ENCODE results near the gene CLDN5.

CLDN5 gene, protein sequence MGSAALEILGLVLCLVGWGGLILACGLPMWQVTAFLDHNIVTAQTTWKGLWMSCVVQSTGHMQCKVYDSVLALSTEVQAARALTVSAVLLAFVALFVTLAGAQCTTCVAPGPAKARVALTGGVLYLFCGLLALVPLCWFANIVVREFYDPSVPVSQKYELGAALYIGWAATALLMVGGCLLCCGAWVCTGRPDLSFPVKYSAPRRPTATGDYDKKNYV

DNA sequence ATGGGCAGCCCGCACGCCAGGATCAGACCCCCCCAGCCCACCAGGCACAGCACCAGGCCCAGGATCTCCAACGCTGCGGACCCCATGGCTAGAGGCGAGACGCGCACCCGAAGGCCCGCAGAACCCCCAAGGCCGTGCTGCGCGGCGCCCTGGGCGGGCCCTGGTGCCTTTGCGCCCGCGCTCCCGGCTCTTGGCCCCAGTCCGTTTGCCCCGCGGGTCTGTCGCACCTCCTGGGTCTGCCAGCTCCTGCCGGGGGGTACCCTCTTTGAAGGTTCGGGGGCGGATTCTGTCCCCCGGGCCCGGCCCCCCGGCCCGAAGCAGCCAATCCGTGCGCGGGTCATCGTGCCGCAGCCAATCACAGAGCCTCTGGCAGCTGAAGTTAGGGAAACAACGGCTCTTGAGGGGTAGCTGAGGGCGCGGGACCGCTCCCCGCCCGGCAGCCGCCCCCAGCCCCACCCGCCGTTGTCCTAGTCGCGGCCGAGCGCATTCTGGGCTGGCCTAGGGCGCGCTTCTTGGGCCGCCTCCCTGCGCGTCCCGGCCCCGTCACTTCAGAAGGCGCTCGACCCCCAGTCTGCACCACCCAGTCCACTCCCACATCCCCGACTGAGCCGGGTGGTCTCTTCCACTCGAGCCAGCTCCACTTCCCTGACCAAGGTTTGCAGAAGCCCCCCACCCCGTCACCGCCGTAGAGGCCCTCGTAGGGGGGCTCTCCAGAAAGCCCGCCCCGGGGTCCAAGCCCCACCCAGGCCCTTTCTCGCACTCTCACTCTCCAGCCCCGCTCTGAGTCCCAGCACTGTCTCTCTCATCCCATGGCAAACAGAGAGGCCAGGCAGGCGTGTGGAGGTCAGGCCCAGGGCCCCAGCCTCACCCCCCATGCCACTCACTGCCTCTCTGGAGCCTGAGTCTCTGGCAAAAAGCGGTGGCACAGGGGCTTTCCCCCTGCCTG is at the start of gene CLDN5:
TSS of gene CLDN5 (minus strand) at position 241 of the 946 bp plus-strand sequence. CDS start at position 86, 155 bp downstream.
- no peak for DNase-seq (ENCODE audit: low spot score)

DNA sequence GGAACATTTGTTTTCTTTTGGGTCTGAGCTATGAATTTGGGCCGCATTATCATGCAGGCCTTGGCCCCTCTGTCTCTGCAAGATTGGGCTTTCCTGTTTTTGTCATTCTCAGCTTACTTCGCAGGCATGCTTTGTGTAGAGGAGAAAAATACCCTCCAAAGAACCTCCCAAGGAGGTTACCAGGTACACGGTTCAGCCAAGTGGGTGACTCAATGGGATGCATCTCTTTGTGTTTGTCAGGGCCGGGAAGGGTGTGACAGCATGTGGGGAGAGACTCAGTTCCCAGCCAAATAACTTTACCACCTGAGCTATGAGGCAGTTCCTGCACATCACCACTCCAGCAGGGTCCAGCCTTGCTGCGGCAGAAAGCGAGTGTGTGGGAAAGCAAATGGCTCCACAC is 47.8 kb upstream of the CLDN5 start:
- DNase-seq (ENCODE audit: low spot score): no peak

DNA sequence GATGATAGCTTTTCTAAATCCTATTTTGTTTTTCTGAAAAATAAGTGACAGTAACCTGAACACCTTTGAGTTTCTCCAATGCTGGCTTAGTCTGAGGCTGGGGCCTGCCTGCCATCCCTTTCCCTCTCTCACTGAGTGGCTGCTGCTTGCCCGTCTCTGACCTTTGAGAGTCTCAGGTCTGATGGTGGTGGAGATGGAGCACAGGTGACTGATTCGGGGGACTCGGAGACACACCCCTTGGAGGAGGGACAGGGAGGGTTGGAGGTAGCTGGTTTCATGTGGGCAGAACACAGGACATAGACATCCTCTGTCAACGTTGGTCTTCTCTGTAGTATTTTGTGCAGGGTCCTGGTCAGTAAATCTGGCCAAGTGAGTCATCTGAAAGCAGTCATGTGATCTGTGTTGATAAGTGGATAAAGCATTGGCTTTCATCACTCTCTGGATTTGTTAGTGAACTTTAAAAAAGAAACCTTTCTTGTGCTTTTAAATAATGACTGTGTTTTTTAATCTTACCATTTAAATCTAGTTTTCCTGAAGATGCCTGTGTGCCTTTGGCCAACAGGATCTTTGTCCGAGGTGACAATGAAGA is 47.1 kb upstream of the CLDN5 start:
- peak; percentile 21 for DNase-seq (ENCODE audit: low spot score)

DNA sequence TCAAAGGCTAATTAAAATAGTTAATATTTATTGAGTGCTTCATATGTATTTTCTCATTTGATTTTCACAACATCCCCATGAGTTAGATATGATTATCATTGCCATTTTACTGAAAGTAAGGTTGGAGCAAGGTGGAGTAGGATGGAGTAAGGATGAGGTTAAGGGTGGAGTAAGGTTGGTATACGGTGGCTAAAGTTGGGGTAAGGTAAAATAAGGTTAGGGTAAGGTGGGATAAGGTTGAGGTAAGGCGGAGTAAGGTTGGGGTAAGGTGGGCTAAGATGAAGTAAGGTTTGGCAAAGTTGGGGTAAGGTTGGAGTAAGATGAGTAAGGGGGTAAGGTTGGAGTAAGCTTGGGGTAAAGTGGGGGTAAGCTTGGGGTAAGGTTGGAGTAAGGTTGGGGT is 45.8 kb upstream of the CLDN5 start:
- DNase-seq (ENCODE audit: low spot score): no peak

DNA sequence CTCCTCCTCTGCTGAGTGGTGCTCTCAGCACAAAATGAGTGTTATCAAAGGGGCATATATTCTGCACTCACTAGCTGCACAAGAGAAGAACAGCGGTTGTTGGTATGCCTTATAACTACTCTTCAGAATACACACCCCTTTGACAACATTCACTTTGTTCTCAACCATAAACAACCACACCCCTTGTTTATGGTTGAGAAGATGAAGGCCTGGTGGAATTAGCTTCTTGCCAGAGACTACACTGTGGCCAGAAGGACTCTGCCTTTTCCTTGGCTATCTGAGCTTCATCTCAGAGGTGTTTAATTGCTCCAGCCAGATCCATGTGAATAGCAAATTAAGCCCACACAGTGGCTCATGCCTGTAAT is 45.0 kb upstream of the CLDN5 start:
- DNase-seq (ENCODE audit: low spot score): peak; percentile 43

DNA sequence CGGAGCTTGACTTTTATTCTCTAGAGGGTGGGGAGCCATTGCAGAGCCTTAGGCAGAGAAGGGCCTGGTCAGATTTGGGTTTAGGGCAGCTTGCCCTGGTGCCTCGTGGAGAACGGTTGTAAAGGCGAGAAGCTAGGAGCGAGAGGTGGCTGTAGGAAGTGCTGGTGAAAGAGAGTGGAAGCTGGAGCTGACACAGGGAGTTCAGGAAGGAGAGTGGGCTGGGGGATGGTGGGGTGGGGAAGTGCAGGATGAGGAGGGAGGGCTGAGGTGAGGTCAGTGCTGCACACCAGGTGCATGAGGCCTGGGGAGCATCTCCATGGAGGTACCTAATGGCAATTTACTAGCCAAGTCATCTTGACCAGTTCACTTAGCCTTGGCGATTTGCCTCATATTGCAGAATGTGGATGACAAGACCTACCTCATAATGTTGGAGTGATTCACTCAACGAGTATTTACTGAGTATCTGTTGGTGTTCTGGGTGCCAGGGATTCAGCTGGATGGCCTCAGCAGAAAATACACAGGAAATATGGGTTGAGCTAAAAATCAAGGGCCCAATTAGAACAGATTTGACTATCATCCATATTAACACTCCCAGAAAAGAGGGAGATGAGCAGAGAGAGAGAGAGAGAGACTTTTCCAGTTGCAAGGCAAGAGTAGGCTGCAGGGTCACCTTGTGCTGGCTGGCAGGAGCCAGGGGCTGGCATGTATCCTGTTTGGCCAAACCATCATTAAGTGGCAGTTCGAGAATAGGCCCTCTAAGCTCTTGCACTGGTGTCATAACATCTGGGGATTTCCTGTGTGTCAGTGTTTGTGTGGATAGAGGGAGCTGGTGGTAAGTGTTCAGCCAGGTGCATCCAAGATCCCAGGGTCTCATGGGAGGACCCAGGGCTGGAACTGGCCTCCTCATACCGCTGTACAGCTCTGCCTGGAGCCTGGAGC is 44.4 kb upstream of the CLDN5 start:
- DNase-seq (ENCODE audit: low spot score): no peak

DNA sequence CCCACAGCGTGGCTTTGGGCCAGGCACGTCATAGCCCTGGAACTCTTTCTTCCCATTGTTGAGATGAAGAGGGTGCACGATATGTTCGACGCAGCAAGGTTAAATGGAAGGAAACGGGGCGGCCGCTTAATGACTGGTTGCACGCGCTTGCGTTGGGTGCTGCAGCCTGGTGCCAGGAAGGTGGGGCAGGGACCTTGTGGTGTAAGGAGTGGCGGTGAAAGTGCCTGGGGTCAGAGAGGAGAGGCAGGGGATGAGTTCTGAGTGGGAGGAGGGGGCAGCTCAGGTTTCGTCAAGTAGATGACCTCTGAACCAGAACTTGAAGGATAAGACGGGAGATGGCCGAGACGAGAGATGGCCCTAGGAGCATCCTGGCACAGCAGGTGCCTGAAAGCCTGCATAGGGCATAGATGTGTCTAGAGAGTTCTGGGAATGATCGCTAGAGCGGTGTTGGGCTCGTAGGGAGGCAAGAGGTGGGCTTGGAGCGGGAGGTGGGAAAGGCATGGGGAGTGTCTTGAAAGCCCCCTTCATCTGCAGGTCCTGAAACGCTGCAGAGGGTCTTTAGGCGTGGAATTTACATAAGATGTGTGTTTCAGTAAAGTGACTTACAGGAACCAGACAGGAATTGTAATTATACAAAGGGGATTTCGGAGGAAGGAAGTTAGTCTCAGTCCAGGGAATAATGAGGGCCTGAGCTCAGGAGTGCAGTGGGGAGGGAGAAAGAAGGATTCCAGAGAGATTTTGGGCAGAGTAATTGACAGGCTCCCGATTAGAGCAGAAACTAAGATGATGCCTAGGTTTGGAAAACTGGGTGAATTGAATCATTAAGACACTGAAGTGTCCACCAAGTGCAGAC is 43.2 kb upstream of the CLDN5 start:
- no peak for DNase-seq (ENCODE audit: low spot score)

DNA sequence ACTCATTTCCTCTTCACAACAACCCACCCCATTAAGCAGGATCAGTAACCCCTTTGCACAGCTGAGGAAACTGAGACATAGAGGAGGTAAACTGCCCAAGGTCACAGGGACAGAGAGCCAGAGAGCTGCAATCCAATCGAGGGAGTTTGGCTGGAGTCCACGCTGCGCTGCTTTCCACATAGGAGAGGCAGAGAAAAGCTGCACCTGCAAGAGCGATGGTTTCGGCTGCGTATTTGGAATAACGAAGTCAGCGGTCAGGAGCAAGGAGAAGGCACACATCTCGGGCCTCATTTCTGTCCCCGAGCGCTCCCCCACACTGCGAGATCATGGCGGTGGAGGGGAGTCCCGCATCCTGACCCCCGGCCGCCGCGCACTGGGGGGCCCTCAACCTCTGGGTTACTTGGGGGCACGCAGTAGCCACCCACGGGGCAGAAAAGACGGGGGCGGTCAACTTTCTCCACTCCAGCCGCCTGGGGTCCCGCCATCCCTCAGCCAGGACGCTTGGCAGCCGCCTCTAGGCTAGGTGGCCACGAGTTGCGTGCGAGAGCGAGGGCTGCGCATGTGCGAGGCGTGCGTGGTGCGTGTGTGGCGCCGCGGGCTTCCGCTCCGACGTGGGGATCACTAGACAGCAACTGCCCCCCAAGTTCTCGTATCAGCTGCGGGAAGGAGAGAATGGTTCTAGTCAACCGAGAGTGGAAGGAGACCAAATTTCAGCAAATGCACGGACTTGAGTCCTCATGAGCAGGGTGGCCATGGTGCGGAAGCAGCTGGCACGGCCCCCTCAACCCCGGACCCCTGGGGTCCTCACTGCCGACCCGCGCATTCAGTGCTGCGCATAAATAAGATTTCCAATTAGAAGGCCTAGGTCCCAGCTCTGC is 42.3 kb upstream of the CLDN5 start:
- DNase-seq (ENCODE audit: low spot score): no peak

DNA sequence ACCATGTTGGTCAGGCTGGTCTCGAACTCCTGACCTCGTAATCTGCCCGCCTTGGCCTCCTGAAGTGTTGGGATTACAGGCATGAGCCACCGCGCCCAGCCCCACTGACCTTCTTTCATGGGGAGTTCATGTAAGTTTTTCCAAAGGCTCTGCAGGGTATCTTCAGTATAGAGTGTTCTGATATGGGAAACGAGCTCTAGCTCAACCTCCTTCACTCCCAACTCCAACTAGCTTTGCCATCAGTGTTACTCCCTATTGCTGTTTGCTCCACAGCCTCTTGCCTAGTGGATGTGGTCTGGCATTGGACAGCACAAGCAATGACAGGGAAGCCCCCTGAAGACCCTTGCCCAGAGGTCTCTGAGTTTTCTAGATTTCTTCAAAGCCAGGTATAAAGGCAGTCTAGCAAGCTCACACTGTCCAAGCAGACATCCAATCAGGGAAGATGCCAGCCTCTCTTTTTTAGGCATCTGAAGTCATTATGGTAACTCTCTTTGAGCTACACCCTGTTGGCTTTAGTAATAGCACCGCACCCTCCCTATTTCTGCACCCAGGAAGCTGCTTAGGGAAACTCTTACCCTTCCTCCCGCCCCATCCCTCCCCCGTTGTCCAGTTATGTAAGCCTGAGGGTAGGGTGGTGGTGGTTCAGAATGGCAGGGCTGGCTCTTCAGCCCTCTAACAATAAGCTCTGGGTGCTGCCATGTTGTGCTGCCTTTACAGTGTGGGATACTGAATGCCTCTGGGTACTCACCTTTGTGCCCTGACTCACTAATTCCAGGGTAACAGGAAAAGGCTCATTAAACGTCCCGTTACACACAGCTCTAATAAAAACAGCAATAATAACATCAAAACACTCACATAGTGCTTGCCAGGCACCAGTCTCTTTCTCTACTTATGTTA is 41.4 kb upstream of the CLDN5 start:
- DNase-seq (ENCODE audit: low spot score): peak; percentile 61

DNA sequence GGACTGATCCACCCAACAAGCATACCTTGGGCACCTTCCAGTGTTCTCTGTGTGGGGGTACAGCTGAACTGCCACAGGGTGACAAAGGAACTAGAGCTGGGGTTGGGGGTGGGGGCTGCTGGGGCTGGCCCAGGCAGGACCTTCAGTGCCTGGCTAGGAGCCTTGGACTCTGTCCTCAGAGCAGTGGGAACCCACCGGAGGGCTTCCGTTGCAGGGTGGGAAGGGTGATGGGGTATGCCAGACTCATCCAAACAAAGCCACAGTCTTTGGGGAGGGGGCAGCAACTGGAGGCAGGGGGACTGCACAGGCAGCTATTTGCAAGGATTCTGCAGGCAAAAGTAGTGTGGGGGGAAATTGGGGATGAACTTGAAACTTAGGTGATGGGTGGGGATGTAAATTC is 35.7 kb upstream of the CLDN5 start:
- no peak for DNase-seq (ENCODE audit: low spot score)

DNA sequence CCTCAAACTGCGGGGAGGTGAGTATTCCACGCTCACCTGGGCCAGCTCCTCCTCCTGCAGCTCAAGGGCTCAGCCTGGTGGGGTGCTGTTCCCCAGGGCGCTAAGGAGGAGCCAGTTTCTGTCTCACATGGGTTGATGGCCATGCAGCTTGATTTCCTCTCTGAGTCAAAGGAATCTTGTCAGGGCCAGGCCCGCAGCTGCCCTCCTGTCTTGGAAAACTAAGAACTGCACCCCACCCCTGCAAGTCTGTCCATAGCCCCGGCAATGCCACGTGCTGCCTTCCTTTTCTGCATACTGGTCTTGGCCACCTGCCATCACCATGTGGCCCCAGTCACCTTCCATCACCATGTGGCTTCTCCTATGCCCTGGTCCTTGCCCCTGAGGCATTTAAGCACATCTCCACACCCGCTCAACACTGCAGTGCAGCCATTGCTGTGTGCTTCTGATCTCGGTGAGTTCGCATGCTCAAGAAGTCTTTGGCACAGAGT is 35.2 kb upstream of the CLDN5 start:
- DNase-seq (ENCODE audit: low spot score): no peak

DNA sequence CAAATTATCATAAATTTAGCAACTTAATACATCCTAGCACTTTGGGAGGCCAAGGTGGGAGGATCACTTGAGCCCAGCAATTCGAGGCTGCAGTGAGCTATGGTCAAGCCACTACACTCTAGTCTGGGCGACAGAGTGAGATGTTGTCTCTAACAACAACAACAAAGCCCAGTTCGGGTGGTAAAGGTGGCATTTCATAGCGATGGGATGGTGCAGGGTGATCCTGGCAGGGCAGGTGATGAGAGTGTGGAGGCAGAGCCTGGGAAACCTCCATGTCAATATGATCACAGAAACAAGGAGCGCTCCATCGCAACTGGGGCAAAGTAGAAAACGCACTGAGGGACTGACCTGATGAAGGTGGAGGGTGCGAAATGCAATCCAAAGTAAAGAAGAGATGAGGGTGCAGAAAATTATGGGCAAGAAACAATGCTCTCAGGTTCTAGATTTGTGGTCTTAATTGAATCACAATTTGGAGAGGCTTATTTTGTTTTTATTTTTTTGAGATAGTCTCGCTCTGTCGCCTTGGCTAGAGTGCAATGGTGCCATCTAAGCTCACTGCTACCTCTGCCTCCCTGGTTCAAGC is 32.8 kb upstream of the CLDN5 start:
- no peak for DNase-seq (ENCODE audit: low spot score)

DNA sequence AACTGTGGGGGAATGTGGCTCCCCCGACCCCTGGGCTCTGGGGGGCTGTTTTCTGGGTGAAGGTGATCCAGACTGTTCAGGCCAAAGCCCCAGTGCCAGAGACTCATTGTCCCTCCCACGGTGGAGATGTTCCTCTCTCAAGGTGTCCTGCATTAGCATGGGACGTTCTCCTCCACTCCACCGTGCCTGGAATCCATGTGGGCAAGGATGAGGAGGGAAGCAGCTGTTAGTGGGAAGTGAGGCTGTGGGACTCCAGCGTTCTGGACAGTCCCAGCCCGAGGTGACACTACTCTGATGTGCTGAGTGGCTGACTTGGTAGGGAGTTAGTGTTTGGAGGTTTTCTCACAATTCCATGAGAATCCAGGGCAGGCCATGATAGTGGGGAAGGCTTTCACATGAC is 31.4 kb upstream of the CLDN5 start:
- DNase-seq (ENCODE audit: low spot score): no peak

DNA sequence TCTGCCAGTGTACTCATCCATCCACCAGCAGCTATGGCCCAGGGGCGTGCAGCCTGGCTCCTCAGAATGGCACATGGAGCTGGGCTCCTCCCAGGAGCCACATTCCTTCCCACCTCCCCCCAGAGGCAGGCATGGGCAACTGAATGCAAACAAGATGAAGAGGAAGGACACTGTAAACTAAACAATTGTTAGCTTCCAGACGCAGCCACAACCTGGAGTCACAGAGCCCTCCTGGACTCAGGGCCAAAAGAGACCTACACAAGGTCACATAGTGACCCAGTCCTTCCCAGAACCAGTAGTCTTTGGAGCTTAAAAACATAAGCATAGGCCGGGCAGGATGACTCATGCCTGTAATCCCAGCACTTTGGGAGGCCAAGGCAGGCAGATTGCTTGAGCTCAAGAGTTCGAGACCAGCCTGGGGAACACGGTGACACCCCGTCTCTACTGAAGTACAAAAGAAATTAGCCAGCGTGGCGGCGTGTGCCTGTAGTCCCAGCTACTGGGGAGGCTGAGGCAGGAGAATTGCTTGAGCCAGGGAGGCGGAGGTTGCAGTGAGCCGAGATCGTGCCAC is 30.7 kb upstream of the CLDN5 start:
- peak; percentile 35 for DNase-seq (ENCODE audit: low spot score)

DNA sequence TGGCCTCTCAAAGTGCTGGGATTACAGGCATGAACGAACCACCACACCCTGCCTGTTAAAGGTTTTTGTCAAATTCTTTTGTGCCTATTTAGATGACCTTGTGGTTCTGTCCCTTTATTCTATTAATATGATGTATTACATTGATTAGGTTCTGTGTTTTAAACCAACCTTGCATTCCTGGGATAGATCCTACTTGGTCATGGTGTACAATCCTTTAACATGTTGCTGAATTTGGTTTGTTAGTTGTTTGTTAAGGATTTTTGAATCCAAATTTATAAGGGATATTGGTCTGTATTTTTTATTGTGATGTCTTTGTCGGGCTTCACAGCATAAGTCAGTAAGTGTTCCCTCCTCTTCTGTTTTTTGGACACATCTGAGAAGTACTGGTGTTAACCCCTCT is 29.0 kb upstream of the CLDN5 start:
- no peak for DNase-seq (ENCODE audit: low spot score)

DNA sequence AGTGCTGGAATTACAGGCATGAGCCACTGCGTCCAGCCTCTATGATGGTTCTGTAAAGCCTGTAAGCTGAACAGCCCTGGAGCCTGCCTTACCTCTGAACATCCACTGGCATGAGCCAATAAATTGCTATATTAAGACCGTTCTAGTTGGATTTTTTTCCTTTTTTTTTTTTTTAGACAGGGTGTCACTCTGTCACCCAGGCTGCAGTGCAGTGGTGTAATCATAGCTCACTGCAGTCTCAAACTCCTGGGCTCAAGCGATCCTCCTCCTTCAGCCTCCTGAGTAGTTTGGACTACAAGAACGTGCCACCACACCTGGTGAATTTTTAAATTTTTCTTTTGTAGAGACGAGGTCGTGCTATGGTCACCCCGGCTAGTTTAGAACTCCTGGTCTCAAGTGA is 26.2 kb upstream of the CLDN5 start:
- no peak for DNase-seq (ENCODE audit: low spot score)

DNA sequence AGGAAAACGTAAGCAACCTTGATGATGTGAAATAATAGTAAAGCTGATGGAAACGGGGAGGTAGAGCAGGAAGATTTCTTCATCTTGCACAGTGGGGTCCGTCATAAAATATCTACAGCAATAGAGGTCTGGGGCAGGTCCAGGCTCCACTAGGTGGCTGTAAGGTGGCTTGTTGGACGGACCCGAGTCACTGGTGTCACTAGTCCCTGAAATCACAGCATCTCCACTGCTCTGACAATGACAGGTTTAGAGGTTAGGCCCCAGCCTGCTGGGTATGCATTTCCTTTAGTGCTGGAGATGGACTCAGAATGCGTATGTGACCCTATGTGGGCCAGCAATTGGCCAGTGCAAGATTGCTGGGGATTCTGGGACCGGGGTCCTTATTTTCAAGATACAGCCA is 25.2 kb upstream of the CLDN5 start:
- DNase-seq (ENCODE audit: low spot score): no peak

DNA sequence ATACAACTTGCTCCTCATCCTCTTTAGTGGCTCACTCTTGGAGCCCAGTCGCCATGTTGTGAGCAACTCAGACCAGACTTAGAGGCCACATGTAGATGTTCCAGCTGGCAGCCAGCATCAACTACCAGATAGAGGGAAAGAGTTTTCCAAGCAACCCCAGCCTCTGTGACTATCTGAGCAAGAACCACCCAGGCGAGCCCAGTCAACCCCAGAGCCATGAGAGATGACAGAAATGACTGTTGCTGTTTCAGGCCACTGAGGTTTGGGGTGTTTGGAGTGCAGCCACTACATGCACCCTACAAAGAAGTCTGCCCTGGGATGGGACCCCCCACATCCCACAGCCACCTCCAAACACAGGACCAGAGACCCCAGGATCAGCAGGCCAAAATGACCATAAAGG is 24.8 kb upstream of the CLDN5 start:
- no peak for DNase-seq (ENCODE audit: low spot score)

All from SW480 (cell line).